Suprapubic skin (tissue), 3 donors: ENCODE measurements around the gene F2RL1.

Experiments
- POLR2AphosphoS5 ChIP-seq, 3 donors: sonication (generic); formaldehyde crosslinking; IDR thresholded peaks; one replicate each; pipeline ENCODE4 v1.6.1; 2017; ENCODE audit warnings: antibody characterized with exemption in 3 of 3
- TF ChIP-seq, protein P1 (sequence below), 2 donors: fragments of 200-600 bp in 1 of 2; fragments of 450-650 bp in 1 of 2; sonication (generic) in 1 of 2; IDR thresholded peaks; one replicate each; pipeline ENCODE4 v1.5.1; 2016 to 2019; ENCODE audit warnings: antibody characterized with exemption in 2 of 2, mild to moderate bottlenecking in 1 of 2, moderate library complexity in 1 of 2

DNA sequence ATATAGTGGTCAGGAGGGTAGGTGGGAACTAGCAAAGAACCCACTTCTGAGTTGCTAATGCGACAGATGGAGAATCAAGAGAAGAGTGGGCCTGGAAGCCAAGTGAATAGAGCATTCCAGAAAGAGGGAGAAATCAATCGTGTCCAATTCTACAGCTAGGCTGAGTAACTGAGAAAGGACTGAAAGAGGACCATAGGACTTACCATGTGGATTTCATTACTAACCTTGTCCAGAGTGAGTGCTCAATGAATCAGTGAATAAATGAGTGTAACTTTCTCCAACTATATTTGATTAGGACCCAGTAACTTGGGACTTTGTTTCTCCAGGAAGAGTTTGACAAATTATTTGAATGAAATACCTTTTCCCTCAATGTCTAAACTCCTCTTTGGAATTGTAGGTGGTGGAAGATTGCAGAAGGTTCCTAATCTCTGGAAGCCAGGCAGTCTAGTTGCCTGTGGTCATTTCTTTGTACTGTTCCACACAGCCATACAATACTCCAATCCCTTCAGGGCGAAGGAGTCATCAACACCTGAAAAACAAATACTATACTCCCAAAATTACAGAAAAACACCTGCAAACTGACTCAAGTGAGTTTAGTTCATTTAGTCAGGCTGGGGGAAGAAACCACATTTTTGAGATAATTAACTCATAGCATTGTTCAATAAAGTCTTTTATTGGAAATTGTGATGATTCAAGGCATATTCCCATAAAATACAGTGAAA lies 2.6 kb upstream of the F2RL1 start:
- TF ChIP-seq POLR2AphosphoS5 (IDR thresholded peaks at IDR 0.05): no peak
- TF ChIP-seq, protein P1, sequence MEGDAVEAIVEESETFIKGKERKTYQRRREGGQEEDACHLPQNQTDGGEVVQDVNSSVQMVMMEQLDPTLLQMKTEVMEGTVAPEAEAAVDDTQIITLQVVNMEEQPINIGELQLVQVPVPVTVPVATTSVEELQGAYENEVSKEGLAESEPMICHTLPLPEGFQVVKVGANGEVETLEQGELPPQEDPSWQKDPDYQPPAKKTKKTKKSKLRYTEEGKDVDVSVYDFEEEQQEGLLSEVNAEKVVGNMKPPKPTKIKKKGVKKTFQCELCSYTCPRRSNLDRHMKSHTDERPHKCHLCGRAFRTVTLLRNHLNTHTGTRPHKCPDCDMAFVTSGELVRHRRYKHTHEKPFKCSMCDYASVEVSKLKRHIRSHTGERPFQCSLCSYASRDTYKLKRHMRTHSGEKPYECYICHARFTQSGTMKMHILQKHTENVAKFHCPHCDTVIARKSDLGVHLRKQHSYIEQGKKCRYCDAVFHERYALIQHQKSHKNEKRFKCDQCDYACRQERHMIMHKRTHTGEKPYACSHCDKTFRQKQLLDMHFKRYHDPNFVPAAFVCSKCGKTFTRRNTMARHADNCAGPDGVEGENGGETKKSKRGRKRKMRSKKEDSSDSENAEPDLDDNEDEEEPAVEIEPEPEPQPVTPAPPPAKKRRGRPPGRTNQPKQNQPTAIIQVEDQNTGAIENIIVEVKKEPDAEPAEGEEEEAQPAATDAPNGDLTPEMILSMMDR (IDR thresholded peaks at IDR 0.05): no peak
